DOHH2 (cell line): ENCODE measurements around the gene SLC25A3.
A peak's percentile ranks its signal among the peaks of the same experiment; 100 is the strongest.
"Not testable (repeated sequence)": the region's sequence is repeated elsewhere in the genome, so short reads cannot be mapped to it uniquely, and the experiment has no call there.

Experiments used
- H3F3A ChIP-seq: fragments of 200-600 bp; sonication (generic), shearing (Covaris generic); 2 replicates; pipeline ENCODE4 v1.6.0; 2016; ENCODE audit warnings: antibody characterized with exemption, mild to moderate bottlenecking; ENCODE audit not compliant: control insufficient read depth, insufficient read depth
- H3K27ac ChIP-seq: fragments of 200-600 bp; sonication (generic); 2 replicates; pipeline ENCODE4 v1.5.1; 2014; ENCODE audit warnings: low read depth, mild to moderate bottlenecking, low read length, moderate library complexity
- H3K27me3 ChIP-seq: fragments of 200-600 bp; sonication (generic); 2 replicates; pipeline ENCODE4 v1.6.1; 2014; ENCODE audit warnings: mild to moderate bottlenecking, low read length, mixed read lengths; ENCODE audit not compliant: control insufficient read depth
- H3K36me3 ChIP-seq: fragments of 200-600 bp; sonication (generic); 2 replicates; pipeline ENCODE4 v1.6.1; 2014; ENCODE audit warnings: mild to moderate bottlenecking, low read length, moderate library complexity, mixed read lengths; ENCODE audit not compliant: control insufficient read depth
- H3K4me1 ChIP-seq: fragments of 200-600 bp; sonication (generic); 2 replicates; pipeline ENCODE4 v1.6.1; 2014; ENCODE audit warnings: mild to moderate bottlenecking, low read length, mixed read lengths; ENCODE audit not compliant: control insufficient read depth
- H3K4me2 ChIP-seq: fragments of 200-600 bp; sonication (generic); 2 replicates; pipeline ENCODE4 v1.6.0; 2014; ENCODE audit warnings: mild to moderate bottlenecking, low read length, moderate library complexity
- H3K4me3 ChIP-seq: fragments of 200-600 bp; sonication (generic); 2 replicates; pipeline ENCODE4 v1.5.1; 2014; ENCODE audit warnings: mild to moderate bottlenecking, low read length, mixed read lengths
- H3K79me2 ChIP-seq: fragments of 200-600 bp; sonication (generic); 2 replicates; pipeline ENCODE4 v1.6.1; 2014; ENCODE audit warnings: mild to moderate bottlenecking, low read length, mixed read lengths; ENCODE audit not compliant: control insufficient read depth
- H3K9me2 ChIP-seq: fragments of 200-600 bp; sonication (generic); replicated peaks from 2 replicates; pipeline ENCODE4 v1.6.1; 2014; ENCODE audit warnings: mild to moderate bottlenecking, low read length, mixed read lengths; ENCODE audit not compliant: control insufficient read depth
- H3K9me3 ChIP-seq: fragments of 200-600 bp; sonication (generic); 2 replicates; pipeline ENCODE4 v1.6.1; 2014; ENCODE audit warnings: antibody characterized with exemption, low read length, mixed read lengths; ENCODE audit not compliant: control insufficient read depth, insufficient read depth
- H4K20me1 ChIP-seq: fragments of 200-600 bp; sonication (generic); 2 replicates; pipeline ENCODE4 v1.6.0; 2014; ENCODE audit warnings: low read depth, mild to moderate bottlenecking, antibody characterized with exemption, low read length, moderate library complexity; ENCODE audit not compliant: control insufficient read depth, insufficient read depth
- EZH2phosphoT487 ChIP-seq: fragments of 200-600 bp; sonication (generic); IDR thresholded peaks from 2 replicates; pipeline ENCODE4 v1.6.1; 2017; ENCODE audit warnings: borderline replicate concordance, mild to moderate bottlenecking, antibody characterized with exemption, low read length, moderate library complexity, mixed read lengths
- TF ChIP-seq, protein P1 (sequence below): fragments of 200-600 bp; sonication (generic); IDR thresholded peaks from one replicate; pipeline ENCODE4 v1.5.1; 2014; ENCODE audit warnings: antibody characterized with exemption, mild to moderate bottlenecking, low read depth, low read length; ENCODE audit not compliant: poor library complexity, severe bottlenecking

The SLC25A3 gene

DNA sequence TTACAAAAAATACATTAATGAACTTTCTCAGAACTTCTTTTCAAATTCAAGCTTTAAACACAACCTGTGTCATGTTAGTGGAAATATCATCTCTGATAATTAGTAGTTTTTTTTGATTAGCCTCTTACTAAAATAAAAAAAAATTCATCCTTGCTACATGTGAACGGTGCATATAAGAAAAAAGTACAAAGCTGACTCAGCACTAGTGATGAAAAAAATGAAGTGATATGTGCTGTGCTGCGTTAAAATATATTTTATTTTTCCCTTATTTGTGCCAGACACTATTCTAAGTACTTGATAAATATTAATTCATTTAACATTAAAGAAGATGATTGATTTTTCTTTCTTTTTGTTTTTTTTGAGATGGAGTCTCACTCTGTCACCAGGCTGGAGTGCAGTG, 43.6 kb downstream of the SLC25A3 start:
- Histone ChIP-seq H4K20me1 (0 out of 2 replicates have a peak, but pooled peaks cover 3% of the 10 kb centered on the region), H3K27ac (no peak overlapping the region), H3K36me3 (peaks cover 22% of the 10 kb centered on the region), H3F3A (no peaks in the 10 kb centered on the region), H3K4me3 (no peak overlapping the region), H3K79me2 (peaks cover 78% of the 10 kb centered on the region), H3K9me3 (no peaks in the 10 kb centered on the region), H3K9me2 (no peaks in the 10 kb centered on the region), H3K27me3 (no peaks in the 10 kb centered on the region), H3K4me2 (peak overlapping the region; percentile 42), H3K4me1 (peaks cover 24% of the 10 kb centered on the region)
- TF ChIP-seq, protein P1, sequence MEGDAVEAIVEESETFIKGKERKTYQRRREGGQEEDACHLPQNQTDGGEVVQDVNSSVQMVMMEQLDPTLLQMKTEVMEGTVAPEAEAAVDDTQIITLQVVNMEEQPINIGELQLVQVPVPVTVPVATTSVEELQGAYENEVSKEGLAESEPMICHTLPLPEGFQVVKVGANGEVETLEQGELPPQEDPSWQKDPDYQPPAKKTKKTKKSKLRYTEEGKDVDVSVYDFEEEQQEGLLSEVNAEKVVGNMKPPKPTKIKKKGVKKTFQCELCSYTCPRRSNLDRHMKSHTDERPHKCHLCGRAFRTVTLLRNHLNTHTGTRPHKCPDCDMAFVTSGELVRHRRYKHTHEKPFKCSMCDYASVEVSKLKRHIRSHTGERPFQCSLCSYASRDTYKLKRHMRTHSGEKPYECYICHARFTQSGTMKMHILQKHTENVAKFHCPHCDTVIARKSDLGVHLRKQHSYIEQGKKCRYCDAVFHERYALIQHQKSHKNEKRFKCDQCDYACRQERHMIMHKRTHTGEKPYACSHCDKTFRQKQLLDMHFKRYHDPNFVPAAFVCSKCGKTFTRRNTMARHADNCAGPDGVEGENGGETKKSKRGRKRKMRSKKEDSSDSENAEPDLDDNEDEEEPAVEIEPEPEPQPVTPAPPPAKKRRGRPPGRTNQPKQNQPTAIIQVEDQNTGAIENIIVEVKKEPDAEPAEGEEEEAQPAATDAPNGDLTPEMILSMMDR: no peak
- no peak for TF ChIP-seq EZH2phosphoT487

DNA sequence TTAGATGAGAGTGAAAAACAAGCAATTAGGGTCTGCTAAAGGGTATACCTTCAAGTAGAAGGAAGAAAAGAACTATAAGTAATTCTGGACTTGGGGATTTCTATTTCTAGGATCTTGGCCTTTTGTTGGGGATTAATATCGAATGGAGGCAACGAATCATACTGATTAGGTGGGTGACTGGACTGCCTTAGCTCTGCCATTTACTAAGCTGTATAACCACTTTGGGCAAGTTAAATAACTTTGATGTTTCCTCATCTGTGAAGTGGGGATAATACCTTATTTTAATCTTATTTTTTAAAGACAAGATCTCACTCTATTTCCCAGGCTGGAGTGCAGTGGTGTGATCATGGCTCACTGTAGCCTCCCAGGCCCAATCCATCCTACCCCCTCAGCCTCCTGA, 44.5 kb downstream of the SLC25A3 start:
- H3K27ac ChIP-seq: no peak overlapping the region
- H3K36me3 ChIP-seq: peaks cover 17% of the 10 kb centered on the region
- peaks cover 31% of the 10 kb centered on the region for H3K4me1 ChIP-seq
- no peak overlapping the region for H3K4me2 ChIP-seq
- no peaks in the 10 kb centered on the region for H3K27me3 ChIP-seq
- no peaks in the 10 kb centered on the region for H3K9me2 ChIP-seq
- no peak for TF ChIP-seq EZH2phosphoT487
- TF ChIP-seq, protein P1: no peak
- no peaks in the 10 kb centered on the region for H3K9me3 ChIP-seq
- no peaks in the 10 kb centered on the region for H3F3A ChIP-seq
- 0 out of 2 replicates have a peak, but pooled peaks cover 3% of the 10 kb centered on the region for H4K20me1 ChIP-seq
- H3K79me2 ChIP-seq: peaks cover 84% of the 10 kb centered on the region
- H3K4me3 ChIP-seq: no peak overlapping the region

DNA sequence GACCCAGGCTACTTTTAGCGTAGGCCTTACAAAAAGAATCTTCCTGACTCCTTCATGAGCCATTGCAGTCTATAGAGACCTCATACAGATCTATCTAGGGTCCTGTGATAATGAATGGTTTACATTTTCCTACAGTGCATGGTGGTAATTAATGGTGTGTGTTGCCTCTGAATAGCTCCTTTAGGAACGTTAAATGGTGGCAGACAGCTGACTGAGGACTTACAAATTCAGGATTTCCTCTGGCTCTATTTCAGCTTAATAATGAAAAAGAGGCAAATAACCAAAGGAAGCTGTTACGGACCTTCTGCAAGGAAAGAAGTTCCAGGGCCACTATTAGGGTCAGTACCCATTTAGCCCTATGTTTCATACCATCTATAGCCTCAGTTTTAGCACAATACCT, 46.0 kb downstream of the SLC25A3 start:
- TF ChIP-seq EZH2phosphoT487: no peak
- TF ChIP-seq, protein P1: no peak
- Histone ChIP-seq H3K9me3 (no peaks in the 10 kb centered on the region), H3K27me3 (no peaks in the 10 kb centered on the region), H4K20me1 (0 out of 2 replicates have a peak, but pooled peaks cover 3% of the 10 kb centered on the region), H3K79me2 (peaks cover 90% of the 10 kb centered on the region), H3K4me1 (peaks cover 37% of the 10 kb centered on the region), H3K9me2 (no peaks in the 10 kb centered on the region), H3K4me3 (no peak overlapping the region), H3K27ac (no peak overlapping the region), H3K4me2 (no peak overlapping the region), H3F3A (no peaks in the 10 kb centered on the region), H3K36me3 (peaks cover 14% of the 10 kb centered on the region)

DNA sequence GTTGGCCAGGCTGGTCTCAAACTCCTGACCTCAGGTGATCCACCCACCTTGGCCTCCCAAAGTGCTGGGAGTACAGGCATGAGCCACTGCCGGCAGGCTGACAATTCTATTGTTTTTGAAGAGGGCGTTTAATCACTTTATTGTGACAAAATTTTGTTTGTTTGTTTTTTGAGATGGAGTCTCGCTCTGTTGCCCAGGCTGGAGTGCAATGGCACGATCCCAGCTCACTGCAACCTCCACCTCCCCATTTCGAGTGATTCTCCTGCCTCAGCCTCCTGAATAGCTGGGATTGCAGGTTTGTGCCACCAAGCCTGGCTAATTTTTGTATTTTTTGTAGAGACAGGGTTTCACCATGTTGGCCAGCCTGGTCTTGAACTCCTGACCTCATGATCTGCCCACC, 49.3 kb downstream of the SLC25A3 start:
- peaks cover 94% of the 10 kb centered on the region for H3K79me2 ChIP-seq
- H3K9me3 ChIP-seq, H3K27ac ChIP-seq, H4K20me1 ChIP-seq, H3K27me3 ChIP-seq, H3F3A ChIP-seq, H3K9me2 ChIP-seq: not testable (repeated sequence)
- H3K4me2 ChIP-seq: peak overlapping the region; percentile 61
- peaks cover 20% of the 10 kb centered on the region for H3K36me3 ChIP-seq
- H3K4me1 ChIP-seq: peaks cover 28% of the 10 kb centered on the region
- peak overlapping the region; percentile 88 for H3K4me3 ChIP-seq
